HG02870 (cell line): ENCODE data around the gene CLCA2.

Source experiments
- ATAC-seq: cut with Tn5 transposase; IDR thresholded peaks from one replicate; pipeline ENCODE4 v1.9.1; 2021; ENCODE audit warnings: mild to moderate bottlenecking, moderate library complexity; ENCODE audit not compliant: unreplicated experiment

The CLCA2 gene

DNA sequence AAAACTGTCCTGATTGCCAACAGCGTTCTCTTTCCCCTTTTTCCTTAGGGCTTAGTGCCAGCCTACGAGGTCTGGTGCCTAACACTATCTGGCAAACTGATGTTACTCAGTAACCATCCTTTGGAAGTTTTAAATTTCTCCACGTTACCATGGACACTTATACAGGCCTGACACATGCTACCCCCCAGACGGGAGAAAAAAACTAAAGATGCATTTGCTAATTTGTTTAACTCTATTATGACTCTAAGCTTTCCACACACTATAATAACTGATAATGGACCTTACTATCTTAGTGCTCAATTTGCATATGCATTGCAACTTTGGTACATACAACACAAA lies 81.6 kb downstream of the CLCA2 start:
- ATAC-seq = no peak
